ENCODE measurements around the gene RPL32. TPM values are rescaled to one million over a fixed set of nuclear protein-coding genes. Genes with fewer than 3 reads are reported as not detected.

The RPL32 gene
- total RNA-seq, 1 experiment from 2014 or later = 1,047 TPM

Small RNA genes within 50 kb of the gene (small RNA-seq; reads per million reads assigned to genes)
- not detected for gene AC034198.1

Other genes starting within 250 kb of the RPL32 start
- 51.0 and 54.6 TPM in 2 replicates for gene RAF1, start 177.4 kb downstream of the RPL32 start, total RNA-seq (2014; rRNA removed; shearing (Covaris generic))
- gene TMEM40, start 82.3 kb downstream of the RPL32 start, total RNA-seq (2014; rRNA removed; shearing (Covaris generic)) = not detected in 2 replicates
- not detected in 2 replicates for gene CAND2, start 44.9 kb downstream of the RPL32 start, total RNA-seq (2014; rRNA removed; shearing (Covaris generic))
- 3.6 and 4.8 TPM in 2 replicates for gene IQSEC1, start 231.9 kb upstream of the RPL32 start, total RNA-seq (2014; rRNA removed; shearing (Covaris generic))